Suppressor macrophage treated with lipopolysaccharide for 1 hour (primary cell): ENCODE data around the gene TBC1D17.
"Not testable (repeated sequence)": the region's sequence is repeated elsewhere in the genome, so short reads cannot be mapped to it uniquely, and the experiment has no call there.

ENCODE experiments used
- DNase-seq, 3 donors: peaks; one replicate each; pipeline ENCODE4 v3.0.0-alpha.2; 2020 to 2022

The TBC1D17 gene

DNA sequence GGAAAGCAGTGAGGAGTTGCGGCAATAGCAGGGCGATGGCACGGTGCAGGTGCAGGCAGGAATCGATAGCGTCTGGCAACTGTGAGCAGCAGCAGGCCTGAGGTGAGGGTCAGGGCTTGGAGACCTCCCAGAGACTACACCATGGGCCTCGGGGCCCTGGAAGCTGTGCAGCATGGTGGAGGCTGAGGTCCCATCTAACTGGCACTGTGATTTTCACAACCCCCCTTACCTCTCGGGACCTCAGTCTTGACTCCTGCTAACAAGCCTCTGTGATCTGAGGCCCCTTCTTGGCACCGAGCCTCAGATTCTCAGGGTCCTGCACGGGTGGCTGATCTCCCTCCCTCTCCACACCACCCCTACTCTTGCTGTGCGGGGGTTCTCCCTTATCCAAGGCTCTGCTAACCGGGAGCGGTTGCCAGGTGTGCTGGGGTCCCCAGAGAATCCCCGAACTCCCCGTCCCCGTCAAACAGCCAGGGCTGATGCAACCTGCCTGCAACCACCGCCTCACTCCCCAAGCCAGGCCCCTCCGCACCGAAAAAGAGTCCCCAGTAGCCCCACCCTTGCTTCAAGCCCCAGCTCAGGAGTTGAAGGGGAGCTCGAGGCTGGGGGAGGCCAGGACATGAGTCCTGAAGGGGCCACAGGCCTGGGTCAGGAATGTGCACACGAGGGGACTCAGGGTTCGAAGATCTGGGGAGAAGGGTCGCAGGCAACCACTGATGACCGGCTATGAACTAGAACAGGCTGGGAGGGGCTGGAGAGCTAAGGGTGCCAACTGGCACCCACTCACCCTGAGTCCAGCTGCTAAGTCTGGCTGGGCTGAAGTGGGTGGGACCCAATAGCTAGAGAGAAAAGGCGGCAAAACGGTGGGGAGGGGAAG is 46.7 kb downstream of the TBC1D17 start:
- no peak for DNase-seq

DNA sequence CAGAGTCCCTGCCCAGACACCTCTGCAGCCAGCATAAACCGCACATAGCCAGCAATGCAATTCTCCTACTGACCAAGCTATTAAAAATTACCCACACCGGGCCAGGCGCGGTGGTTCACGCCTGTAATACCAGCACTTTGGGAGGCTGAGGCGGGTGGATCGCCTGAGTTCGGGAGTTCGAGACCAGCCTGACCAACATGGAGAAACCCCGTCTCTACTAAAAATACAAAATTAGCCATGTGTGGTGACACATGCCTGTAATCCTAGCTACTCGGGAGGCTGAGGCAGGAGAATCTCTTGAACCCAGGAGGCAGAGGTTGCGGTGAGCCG is 47.3 kb downstream of the TBC1D17 start:
- DNase-seq: not testable (repeated sequence)

DNA sequence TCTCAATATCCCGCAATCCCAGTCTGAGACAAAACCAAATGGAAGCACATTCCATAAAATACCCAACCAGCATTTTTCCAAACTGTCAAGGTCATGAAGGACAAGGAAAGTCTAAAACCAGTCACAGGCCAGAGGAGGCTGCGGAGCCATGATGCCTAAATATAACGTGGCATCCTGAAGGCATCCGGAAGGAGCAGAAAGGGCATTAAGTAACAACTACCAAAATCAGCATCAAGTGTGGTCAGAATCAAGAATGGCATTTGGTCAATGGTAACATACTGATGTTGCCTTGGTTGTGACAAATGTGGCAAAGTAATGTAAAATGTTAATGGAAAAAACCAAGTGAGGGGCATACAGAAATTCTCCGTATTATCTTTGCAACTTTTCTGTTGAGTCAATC is 48.0 kb downstream of the TBC1D17 start:
- no peak for DNase-seq

DNA sequence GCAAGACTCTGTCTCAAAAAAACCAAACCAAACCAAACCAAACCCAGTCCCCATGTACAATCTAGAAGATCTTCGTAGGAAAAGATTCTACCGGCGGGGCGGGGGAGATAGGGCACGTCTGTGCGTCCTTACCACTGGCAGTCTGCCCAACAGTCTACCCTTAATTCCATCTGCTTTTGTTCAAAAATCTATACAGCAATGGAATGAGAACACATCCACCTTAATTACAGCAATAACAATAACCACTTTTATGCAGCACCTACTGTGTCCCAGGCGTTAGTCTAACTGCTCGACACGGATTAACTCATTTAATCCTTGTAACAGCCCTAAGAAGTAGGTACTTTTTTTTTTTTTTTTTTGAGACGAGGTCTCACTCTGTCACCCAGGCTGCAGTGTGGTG is 49.0 kb downstream of the TBC1D17 start:
- DNase-seq: no peak

DNA sequence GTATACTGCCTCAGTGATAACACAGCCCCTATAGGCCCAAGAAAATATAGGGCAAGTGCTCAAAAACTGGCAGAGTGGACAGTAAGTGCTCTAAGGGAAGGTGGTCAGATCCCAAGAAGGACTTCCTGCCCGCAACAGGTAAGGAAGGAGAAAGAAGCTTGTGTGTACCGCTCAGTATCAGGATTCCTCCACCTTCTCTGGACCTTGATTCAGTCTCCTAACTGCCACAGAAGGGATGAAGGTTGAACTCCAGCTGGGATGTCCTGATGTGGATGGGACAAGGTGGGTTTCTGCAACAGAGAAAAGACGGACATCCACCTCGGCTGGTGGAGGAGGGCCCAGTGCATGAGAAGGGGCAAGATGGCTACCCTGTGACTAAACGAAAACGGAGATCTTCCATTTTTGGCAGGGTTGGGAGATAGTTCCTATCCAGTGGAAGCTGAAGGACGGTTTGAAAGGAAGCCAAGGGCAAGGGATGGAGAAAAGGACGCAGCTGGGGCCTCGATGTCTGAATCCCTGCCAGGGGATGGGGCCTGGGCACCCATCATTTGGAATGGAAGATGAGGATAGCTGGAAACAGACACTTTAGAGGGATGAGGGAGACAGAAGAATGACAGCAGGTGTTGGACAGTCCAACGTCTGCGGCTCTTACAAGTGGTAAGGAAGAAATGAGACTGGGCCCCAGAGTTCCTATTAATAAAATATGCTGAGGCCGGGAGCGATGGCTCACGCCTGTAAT is 50.2 kb downstream of the TBC1D17 start:
- no peak for DNase-seq

DNA sequence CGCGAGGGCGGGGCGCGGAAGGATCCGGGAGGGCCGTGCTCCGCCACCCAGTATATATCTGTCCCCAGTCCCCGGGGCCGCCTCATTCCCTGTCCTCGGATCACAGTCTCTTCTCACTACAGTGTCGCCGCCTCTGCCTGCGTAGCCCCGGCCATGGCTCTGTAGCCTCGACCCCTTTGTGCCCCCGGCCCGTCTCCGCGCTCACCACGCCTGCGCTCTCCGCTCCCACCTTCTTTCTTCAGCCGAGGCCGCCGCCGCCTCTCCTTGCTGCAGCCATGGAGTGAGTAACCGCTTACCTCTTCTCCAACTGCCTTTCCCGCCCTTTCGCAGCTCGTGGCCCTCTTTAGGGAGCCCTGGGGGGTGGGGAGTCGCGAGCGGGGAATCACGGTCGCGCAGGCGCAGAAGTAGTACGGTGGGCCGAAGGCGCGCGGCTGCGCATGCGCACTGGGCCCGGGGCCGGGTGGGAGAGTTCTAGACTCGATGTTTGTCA is 51.7 kb downstream of the TBC1D17 start, which contains the start of the genes ATF5 and NUP62:
TSS of gene ATF5 (plus strand) at position 85 of the 490 bp plus-strand sequence. CDS start 1,646 bp downstream, outside the sequence.
TSS of gene NUP62 (minus strand) at position 384 of the 490 bp plus-strand sequence. CDS start 19,697 bp downstream, outside the sequence.
- DNase-seq: peak; percentile 90 to 96 (median 93)

DNA sequence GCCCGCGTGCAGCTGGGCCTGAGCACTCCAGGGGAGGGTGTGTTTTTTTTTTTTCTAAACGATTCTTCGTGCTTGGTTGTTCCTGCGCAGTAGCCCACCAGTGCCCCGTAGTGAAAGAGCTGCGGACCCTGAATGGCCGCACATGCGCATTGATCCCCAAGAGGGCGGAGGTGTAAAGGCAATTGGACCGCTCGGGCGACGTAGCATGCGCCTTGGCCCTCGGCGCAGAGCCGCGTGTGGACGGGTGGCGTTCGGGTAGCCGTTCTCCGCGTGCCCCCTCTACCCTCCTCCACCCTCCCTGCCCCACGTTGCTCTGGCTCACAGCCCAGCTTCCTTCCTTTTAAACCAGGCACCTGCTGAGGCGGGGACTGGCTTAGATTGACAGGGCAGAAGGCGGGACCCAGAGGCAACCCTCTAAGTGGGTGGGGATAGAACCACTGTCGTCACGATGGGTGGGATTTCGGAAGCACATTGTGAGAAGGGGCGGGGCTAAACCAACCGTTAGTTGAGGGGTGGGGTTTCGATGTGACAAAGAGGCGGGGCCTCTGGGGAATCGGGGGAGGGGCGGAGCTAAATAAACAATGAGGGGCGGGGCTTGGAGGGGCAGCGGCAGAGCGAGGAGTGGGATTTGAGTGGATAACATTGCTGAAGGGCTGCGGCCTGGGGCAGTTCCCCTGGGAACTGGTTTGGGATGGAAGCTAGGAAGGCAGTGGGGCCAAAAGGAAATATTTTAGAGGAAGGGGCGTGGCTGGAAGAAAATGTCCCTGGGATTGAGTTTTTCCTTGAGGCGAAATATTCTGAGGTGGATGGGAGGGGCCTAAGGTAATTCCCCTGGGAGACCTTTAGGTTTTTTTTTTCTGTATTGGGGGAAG is 52.3 kb downstream of the TBC1D17 start:
- DNase-seq: peak; percentile 97

DNA sequence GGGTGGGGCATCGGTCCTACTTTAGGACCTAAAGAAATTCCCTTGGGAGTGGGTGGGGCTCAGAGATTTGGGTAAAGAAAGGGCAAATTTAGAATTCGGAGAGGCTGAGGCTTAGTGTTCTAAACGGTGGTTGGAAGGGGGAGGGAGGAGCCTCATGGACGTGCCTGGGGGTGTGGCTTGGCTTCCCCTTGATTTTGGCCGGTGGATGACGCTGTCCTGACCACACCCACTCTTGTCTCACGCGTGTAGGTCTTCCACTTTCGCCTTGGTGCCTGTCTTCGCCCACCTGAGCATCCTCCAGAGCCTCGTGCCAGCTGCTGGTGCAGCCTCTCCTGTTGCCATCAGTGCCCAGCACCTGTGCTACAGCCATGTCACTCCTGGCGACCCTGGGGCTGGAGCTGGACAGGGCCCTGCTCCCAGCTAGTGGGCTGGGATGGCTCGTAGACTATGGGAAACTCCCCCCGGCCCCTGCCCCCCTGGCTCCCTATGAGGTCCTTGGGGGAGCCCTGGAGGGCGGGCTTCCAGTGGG is 53.0 kb downstream of the TBC1D17 start:
- peak; percentile 48 to 72 (median 50) for DNase-seq

DNA sequence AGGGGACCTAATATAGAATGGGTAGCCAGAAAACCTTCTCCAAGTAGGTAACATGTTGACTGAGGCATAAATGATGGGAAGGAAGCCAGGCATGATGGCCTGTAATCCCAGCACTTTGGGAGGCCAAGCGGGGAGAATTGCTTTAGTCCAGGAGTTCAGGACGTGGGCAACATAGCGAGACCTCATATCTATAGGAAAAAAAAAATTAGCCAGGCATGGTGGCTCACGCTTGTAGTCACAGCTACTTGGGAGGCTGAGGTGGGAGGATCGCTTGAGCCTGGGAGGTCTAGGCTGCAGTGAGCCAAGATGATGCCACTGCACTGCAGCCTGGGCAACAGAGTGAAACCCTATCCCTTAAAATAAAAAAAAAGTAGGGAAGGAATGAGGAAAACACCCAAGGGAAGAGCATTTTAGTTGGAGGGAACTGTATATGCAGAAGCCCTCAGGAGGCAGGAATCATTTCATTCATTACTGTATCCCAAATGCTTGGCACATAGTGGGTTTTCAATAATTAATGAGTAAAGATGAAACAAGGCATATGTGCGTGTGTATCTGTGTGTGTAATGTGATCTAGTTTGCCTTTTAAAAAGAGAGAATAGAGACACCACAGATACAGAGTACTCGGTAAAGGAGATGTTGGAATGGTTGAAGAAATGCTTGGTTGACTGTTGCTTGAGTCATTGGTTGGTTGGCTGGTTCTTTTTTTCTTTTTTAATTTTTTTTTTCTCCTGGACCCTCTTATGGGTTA is 54.0 kb downstream of the TBC1D17 start:
- no peak for DNase-seq

DNA sequence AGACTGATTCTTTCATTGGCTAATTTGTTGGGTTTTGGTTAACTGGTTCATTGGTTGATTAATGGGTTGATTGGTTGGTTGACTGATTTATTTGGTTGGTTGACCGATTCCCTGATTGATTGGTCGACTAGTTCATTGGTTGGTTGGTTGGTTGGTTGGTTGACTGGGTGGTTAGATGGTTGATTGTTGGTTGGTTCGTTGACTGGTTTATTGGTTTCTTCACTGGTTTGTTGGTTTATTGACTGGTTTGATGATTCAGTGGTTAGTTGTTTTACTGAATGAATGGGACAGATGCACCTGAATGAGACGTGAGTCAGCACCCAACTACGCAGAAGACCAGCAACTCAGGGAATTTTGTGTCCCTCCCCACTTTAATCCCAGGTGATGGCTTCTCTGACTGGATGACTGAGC is 54.5 kb downstream of the TBC1D17 start:
- no peak for DNase-seq

DNA sequence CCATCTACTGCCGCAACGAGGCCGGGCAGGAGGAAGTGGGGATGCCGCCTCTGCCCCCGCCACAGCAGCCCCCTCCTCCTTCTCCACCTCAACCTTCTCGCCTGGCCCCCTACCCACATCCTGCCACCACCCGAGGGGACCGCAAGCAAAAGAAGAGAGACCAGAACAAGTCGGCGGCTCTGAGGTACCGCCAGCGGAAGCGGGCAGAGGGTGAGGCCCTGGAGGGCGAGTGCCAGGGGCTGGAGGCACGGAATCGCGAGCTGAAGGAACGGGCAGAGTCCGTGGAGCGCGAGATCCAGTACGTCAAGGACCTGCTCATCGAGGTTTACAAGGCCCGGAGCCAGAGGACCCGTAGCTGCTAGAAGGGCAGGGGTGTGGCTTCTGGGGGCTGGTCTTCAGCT is 55.2 kb downstream of the TBC1D17 start:
- DNase-seq: no peak

DNA sequence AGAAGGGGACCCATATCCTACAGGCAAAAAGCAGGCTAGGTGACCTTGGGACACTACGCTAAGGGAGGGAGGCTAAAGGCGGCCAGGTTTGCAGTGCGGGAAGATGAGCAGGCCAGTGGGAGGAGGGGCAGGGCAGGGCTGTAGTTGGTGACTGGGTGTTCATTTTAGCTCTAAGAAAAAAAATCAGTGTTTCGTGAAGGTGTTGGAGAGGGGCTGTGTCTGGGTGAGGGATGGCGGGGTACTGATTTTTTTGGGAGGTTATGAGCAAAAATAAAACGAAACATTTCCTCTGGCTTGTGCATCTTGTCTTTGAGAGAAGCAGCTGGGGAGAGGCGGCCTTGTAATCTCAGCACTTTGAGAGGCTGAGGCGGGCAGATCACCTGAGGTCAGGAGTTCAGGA is 56.1 kb downstream of the TBC1D17 start:
- DNase-seq: no peak

DNA sequence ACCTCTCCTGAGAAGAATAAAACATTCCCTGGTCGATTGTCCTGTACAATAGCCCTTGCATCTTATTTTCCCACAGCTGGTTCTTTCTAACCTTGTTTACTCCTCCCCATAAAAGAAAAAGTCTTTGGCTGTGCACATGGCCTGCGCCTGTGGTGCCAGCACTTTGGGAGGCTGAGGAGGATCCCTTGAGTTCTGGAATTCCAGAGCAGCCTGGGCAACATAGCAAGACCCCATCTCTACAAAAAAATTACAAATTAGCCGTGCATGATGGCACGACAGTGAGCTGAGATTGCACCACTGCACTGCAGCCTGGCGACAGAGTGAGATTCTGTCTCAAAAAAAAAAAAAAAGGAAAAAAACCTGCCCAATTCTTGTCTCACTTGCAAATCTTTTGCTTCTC is 59.0 kb downstream of the TBC1D17 start:
- no peak for DNase-seq

DNA sequence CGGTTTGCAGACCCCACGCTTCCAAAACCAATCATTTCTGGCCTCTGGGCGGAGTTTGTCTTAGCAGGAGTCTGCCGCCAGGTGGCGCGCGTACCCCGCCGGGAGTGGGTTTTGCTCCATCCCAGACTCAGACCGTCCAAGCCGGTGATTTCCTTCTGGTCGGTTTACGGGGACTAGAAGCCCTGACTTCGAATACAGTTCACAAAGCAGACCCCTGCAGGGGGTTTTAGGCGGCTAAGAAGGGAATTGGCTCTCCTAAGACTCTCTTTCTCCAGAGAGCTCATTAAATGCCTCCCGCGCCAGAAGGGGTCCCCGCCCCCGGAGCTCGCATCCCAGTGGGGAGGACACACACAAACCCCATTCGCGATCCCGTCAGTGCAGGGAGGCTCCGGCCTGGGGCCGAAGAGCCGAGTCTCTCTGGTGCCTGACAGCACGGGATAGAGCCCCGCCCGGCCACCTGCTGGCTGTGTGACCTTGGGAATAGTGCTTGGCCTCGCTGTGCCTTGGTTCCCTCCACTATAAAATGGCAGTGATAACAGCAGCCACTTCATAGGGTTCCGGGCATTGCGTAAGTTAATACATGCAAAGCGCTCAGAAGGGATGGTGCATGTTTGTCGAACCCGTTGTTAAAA is 60.4 kb downstream of the TBC1D17 start:
- peak; percentile 83 to 91 (median 90) for DNase-seq
